GM12872 (cell line): ENCODE data around the gene NDEL1.
A peak's percentile ranks its signal among the peaks of the same experiment; 100 is the strongest.

Source experiments
- CTCF ChIP-seq: IDR thresholded peaks from 3 replicates; pipeline ENCODE4 v1.5.1; 2011; ENCODE audit warnings: low read depth, mild to moderate bottlenecking, low read length, moderate library complexity; ENCODE audit not compliant: insufficient read depth

NDEL1 gene

GRCh38 chr17:8436169-8436843 is 622 bp downstream of the NDEL1 start:
- 0 out of 3 replicates have a peak, but pooled peaks have one; percentile 7 for TF ChIP-seq CTCF

- TF ChIP-seq CTCF, result no peak
These were observed 1.1 kb downstream of the NDEL1 start for GRCh38 chr17:8436844-8437171.

GRCh38 chr17:8438441-8438840 is 2.8 kb downstream of the NDEL1 start:
- no peak for TF ChIP-seq CTCF

- no peak for TF ChIP-seq CTCF
These were observed 4.0 kb downstream of the NDEL1 start for GRCh38 chr17:8439681-8440080.

GRCh38 chr17:8441690-8442089 is 6.0 kb downstream of the NDEL1 start:
- TF ChIP-seq CTCF, result no peak

- no peak for TF ChIP-seq CTCF
These were observed 6.6 kb downstream of the NDEL1 start for GRCh38 chr17:8442310-8442709.

GRCh38 chr17:8443756-8444155 is 8.1 kb downstream of the NDEL1 start:
- TF ChIP-seq CTCF, result no peak
